Activated naive CD4-positive, alpha-beta T cell treated with Interleukin-2 at 50 U/mL for 16 hours (primary cell): ENCODE measurements around the gene PLD4.

ENCODE experiments used
- DNase-seq: peaks from one replicate; pipeline ENCODE4 v3.0.0-alpha.2; 2020

The PLD4 gene

GRCh38 chr14:104957146-104958113, 32.8 kb downstream of the PLD4 start:
- DNase-seq = no peak

GRCh38 chr14:104964546-104964945, 39.9 kb downstream of the PLD4 start:
- no peak for DNase-seq

- no peak for DNase-seq
These were observed 41.0 kb downstream of the PLD4 start for GRCh38 chr14:104965561-104966231.

GRCh38 chr14:104966261-104966865, 41.7 kb downstream of the PLD4 start:
- DNase-seq = no peak

- no peak for DNase-seq
These were observed 42.3 kb downstream of the PLD4 start for GRCh38 chr14:104966981-104967385.

- DNase-seq = no peak
These were observed 42.9 kb downstream of the PLD4 start for GRCh38 chr14:104967386-104968152.

- no peak for DNase-seq
These were observed 43.5 kb downstream of the PLD4 start for GRCh38 chr14:104968153-104968527.

- DNase-seq = no peak
These were observed 44.1 kb downstream of the PLD4 start for GRCh38 chr14:104968541-104969401.

GRCh38 chr14:104969741-104970230, 45.1 kb downstream of the PLD4 start:
- no peak for DNase-seq

- DNase-seq = no peak
These were observed 45.8 kb downstream of the PLD4 start for GRCh38 chr14:104970231-104971068.

- DNase-seq = no peak
These were observed 47.0 kb downstream of the PLD4 start for GRCh38 chr14:104971447-104972240.

GRCh38 chr14:104972301-104973134, 47.8 kb downstream of the PLD4 start:
- DNase-seq = no peak

- no peak for DNase-seq
These were observed 48.4 kb downstream of the PLD4 start for GRCh38 chr14:104973135-104973384.

GRCh38 chr14:104973385-104974145, 48.9 kb downstream of the PLD4 start:
- no peak for DNase-seq

GRCh38 chr14:104974146-104974541, 49.5 kb downstream of the PLD4 start:
- DNase-seq = no peak

- DNase-seq = no peak
These were observed 50.1 kb downstream of the PLD4 start for GRCh38 chr14:104974665-104975390.

- DNase-seq = no peak
These were observed 51.0 kb downstream of the PLD4 start for GRCh38 chr14:104975481-104976197.
